ENCODE results near the gene ADAM12.

The ADAM12 gene

GRCh38 chr10:126016156-126016805, 372.0 kb downstream of the ADAM12 start:
- H3K4me3 ChIP-seq = no peak overlapping the region
- no peak for TF ChIP-seq CTCF (IDR thresholded peaks at IDR 0.05)
- no peak overlapping the region for H3K27ac ChIP-seq
- DNase-seq (ENCODE audit: low spot score) = no peak

GRCh38 chr10:126015413-126015812, 372.9 kb downstream of the ADAM12 start:
- DNase-seq (ENCODE audit: low spot score) = no peak
- Histone ChIP-seq H3K4me3 (no peak overlapping the region), H3K27ac (no peak overlapping the region)
- no peak for TF ChIP-seq CTCF (IDR thresholded peaks at IDR 0.05)

GRCh38 chr10:126014309-126014708, 374.0 kb downstream of the ADAM12 start:
- no peak overlapping the region for H3K4me3 ChIP-seq
- no peak for TF ChIP-seq CTCF (IDR thresholded peaks at IDR 0.05)
- no peak overlapping the region for H3K27ac ChIP-seq
- no peak for DNase-seq (ENCODE audit: low spot score)

GRCh38 chr10:126013489-126014281, 374.6 kb downstream of the ADAM12 start:
- H3K4me3 ChIP-seq = no peak overlapping the region
- TF ChIP-seq CTCF (IDR thresholded peaks at IDR 0.05) = no peak

GRCh38 chr10:126012485-126012884, 375.8 kb downstream of the ADAM12 start:
- no peak for TF ChIP-seq CTCF (IDR thresholded peaks at IDR 0.05)
- no peak for DNase-seq (ENCODE audit: low spot score)
- Histone ChIP-seq H3K27ac (no peak overlapping the region), H3K4me3 (no peak overlapping the region)

More at GRCh38 chr10:126013489-126014281, 374.6 kb downstream of the ADAM12 start:
- DNase-seq (ENCODE audit: low spot score) = no peak
- no peak overlapping the region for H3K27ac ChIP-seq

GRCh38 chr10:126011995-126012394, 376.3 kb downstream of the ADAM12 start:
- TF ChIP-seq CTCF (IDR thresholded peaks at IDR 0.05) = no peak
- H3K27ac ChIP-seq = no peak overlapping the region
- no peak for DNase-seq (ENCODE audit: low spot score)
- no peak overlapping the region for H3K4me3 ChIP-seq

GRCh38 chr10:126009650-126010049, 378.6 kb downstream of the ADAM12 start:
- TF ChIP-seq CTCF (IDR thresholded peaks at IDR 0.05) = no peak
- no peak overlapping the region for H3K27ac ChIP-seq
- no peak overlapping the region for H3K4me3 ChIP-seq
- no peak for DNase-seq (ENCODE audit: low spot score)

Measured in coronary artery (tissue), 2 donors.